Activated CD4-positive, alpha-beta T cell treated with anti-CD3 and anti-CD28 coated beads for 24 hours (primary cell): ENCODE measurements around the gene COQ10B.

Source experiments
- DNase-seq, 2 donors: peaks; one replicate each; pipeline ENCODE4 v3.0.0-alpha.2; 2020; ENCODE audit warnings: low read depth in 2 of 2

The COQ10B gene

DNA sequence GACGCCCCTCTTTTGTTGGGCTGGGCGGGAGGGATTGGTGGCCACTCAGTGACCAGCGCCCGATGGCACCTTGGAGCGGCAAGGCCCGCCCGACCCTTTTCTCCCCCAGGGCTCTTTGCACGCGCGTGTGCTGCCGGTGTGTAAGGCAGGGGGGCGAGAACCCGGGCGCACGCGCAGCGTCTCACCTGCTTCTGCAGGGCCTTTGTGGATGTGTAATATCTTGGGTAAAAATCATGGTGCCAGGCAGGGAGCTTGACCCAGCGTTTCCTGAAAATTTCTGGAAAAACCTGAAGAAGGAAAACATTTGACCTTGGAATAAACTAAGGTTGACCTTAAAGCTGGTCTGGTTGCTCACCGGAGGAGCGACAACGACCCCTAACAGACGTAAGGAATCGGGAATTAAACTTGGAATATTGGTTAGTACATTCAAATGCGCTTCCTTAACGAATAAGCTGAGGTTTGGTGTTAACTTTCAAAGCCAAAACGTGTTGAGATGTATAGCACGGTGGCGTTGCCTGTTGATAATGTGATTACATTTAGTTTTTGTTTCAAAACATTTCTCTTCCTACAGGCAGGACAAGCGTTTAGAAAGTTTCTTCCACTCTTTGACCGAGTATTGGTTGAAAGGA is 47.3 kb downstream of the COQ10B start:
- peak in 1 of 2 donors; percentile 24 for DNase-seq

DNA sequence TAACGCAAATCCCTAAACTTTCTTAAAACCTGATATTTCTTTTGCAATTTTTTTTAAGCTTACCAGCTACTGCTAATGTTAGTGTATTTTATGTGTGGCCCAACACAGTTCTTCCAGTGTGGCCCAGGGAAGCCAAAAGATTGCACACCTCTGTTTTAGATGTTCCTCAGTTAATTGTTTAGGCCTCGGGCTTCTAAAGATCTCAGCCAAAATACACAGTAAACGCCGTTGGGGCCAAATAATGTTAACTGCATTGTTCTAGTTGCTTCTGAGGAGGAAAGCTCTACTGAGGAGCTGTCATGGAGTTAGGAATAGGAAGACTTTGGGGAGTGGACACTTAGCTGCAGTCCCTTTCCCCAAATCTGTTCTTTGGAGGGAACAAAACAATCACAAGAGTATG is 48.8 kb downstream of the COQ10B start:
- DNase-seq: no peak

DNA sequence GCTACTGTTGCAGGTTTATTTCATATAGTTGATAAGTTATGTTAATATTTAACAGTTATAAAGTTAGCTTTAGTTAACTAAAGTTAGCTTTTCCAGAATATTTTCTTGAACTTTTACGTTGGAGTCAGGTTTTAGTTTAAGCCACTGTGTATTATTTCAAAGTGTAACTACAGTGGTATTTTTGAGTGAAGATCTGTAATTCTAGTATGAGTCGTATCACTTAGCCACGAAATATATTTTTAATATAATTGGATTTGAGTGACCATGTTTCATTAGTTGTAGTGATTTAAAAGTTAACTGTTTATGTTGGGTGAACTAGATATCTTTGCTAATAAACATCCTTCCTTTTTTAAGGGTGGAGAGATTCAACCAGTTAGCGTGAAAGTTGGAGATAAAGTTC is 49.3 kb downstream of the COQ10B start:
- no peak for DNase-seq

DNA sequence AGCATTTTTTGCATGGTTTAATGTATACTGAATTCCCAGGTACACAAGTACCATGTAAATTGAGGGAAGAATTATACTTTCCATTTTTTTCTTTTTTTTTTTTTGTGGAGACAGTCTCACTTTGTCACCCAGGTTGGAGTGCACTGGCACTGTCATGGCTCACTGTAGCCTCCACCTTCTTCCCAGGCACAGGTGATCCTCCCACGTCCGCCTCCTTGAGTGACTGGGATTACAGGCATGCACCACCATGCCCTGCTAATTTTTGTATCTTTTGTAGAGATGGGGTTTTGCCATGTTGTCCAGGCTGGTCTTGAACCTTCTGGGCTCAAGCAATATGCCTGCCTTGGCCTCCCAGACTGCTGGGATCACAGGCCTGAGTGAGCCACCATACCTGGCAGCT is 50.6 kb downstream of the COQ10B start:
- DNase-seq: no peak

DNA sequence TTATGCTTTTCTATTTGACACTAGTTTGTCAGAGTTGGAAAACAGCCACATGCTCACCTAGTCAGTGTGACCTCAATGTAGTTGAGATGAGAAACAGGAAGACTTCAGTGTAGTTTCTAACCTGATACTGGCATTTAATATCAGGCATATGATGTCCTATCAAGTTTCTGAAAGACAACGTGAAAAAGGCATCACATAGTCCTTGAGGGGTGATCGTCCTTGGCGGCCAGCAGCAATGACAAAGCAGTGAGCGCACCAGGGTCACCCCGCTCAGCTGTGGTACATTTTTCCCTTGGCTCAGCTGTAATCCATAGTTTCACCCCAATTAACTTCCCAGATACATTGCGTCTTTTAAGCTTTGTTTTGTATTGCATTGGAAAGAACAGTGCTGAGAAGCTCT is 51.2 kb downstream of the COQ10B start:
- no peak for DNase-seq

DNA sequence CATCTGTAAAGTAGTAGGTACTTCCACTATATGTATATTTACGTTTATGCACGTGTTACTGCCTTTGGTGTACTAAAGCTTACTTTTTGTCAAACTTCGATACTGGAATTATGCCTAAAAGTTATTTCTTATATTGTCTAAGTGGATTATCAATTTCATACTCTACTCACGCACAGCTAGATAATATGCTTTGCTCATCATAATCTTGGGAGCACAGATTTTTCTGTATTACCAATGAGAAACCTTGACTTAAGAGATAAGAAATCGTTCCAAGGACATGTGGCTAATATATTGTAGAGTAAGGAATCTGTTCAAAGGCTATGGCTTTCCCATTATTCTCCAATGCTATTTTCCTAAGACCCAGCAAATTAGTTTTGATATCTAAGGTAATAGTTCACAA is 53.3 kb downstream of the COQ10B start:
- no peak for DNase-seq

DNA sequence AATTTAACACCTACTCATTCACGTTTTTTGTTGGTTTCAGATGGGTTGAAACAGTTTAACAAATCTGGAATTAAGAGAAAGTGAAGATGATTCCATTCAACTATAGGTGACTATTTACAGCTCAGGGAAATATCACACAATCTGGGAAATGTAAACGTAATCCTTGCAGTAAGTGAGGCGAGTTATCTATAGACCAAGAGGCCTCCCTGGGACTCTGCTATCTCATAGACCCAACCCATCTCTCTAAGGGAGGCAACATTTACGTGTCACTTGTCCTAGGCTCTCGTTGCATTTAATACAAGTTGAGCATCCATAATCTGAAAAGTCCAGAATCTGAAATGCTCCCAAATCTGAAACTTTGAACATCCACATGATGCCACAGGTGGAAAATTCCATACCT is 60.6 kb downstream of the COQ10B start:
- no peak for DNase-seq

DNA sequence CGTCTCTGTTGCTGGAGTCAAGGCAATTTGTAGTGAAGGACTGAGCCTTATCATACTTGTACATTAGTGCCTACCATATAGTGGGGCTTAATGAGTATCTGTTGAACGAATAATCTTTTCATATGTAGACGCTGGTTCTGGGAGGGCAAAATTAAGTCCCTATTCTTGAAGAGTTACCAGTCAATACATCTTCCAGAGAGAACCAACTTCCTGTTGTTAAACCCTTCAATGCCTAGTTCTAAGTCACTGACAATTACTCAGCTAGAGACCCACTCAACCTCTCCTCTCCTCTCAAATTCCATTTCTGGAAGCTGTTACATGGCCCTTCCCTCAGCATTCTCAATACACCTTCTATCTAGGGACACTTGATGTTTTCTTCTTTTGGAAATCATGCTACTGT is 61.4 kb downstream of the COQ10B start:
- no peak for DNase-seq

DNA sequence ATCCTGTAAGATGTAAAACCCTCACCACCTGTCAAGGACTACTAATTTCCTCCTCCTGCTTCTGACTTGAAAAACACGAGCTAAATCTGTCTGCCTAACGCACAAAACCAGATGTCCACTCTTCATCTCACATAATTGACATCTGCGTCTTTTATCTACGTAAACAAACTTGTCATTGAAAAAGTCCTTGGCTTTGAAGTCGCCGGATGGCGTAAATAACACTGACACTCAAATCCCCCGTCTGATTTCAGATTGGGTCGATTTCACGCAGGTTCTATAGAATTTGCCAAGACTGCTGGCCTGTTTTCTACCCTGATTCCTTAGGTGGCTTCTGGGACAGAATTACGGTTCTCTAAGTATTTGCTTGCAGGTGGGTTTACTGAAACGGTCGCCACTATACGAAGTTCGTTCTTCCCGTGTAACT is 62.0 kb downstream of the COQ10B start:
- DNase-seq: no peak

DNA sequence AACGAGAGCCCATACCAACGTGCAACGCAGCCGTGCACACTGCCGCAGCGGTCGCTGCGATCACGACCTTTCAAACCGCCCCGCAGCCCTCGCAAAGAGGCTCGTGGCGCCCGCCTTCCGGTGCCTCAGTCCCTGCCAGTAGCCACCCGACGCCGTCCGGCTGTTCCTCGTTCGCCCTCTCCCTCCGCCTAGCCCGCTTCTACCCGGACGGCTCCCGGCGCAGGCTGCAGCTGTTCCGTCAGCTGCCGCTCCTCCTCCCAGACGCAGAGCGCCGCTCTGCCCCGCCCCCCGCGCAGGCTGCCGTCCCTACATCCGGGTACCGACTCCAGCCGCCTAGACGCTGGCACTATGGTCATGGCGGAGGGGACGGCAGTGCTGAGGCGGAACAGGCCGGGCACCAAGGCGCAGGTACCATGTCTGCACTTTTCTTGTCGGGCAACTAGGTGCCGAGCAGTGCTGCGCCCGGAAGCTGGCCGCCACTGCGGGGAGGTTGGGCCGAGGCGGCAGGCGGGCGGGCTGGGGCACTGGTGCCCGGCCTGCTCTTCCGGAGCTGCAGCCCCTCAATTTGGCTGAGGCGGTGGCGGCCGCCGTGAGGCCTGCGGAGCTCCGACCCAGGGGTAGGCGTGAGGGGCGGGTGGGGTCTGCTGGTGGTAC is 62.5 kb downstream of the COQ10B start, which contains the start of gene MOB4:
Gene MOB4 (plus strand): TSS at position 328 of the 654 bp plus-strand sequence. CDS start 21 bp downstream, at position 349.
- DNase-seq: peak; percentile 91 to 92

DNA sequence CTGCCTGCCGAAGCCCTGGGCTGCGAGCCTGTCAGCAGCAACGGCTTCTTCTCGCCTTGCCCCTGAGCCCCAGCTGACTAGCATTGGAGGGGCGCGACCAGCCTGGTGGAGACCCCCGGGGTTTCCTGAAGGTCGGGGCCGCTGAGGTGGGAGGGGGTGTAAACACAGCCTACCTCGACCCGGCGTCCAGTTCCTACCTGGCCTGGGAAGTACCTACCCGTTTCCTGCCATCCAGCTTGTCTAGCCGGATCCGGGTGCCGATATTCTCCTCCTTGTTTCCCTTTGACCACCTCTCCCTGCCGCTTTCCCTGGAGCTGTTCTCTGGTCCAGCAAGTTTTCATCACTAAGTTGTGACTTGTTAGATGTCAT is 63.0 kb downstream of the COQ10B start:
- DNase-seq: no peak

DNA sequence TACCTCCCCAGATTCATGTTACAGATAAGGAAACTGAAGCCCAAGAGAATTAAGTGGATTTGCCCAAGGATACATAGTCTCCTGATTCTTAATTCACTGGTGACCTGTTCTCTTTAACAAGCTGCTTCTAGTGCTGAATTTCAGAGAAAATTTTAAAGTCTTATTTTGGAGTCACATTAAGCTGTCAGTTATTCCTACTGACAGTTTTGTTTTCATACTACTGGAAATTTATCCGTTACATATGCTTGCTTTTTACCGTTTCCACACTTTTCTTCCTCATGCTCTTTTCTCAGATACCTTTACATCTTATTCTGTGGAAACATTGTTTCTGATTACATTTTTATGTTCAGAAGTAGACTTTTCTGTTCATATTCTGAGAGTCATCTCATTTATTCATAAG is 63.8 kb downstream of the COQ10B start:
- DNase-seq: no peak
